ENCODE data around the gene PLPP2.

- TF ChIP-seq CTCF (conservative IDR thresholded peaks at IDR 0.05), result no peak
- no peak for TF ChIP-seq EZH2 (IDR thresholded peaks at IDR 0.05; ENCODE audit: low read depth)
Observed at GRCh38 chr19:306151-306900, 15.1 kb upstream of the PLPP2 start.

All from PC-9 (cell line).